Liver (tissue), 3 donors: ENCODE measurements around the gene MCU.

ENCODE experiments used
- FOXA1 ChIP-seq: IDR thresholded peaks from 2 replicates; pipeline ENCODE4 v1.6.1; 2016; ENCODE audit warnings: antibody characterized with exemption
- GABPA ChIP-seq, 2 donors: IDR thresholded peaks in 1 of 2; conservative IDR thresholded peaks in 1 of 2; 2 replicates each; pipeline ENCODE4 v1.6.1; 2016; ENCODE audit warnings: antibody characterized with exemption in 2 of 2, mild to moderate bottlenecking in 1 of 2, moderate library complexity in 1 of 2
- RAD21 ChIP-seq, 2 donors: IDR thresholded peaks; 2 replicates each; pipeline ENCODE4 v1.6.1; 2016; ENCODE audit warnings: antibody characterized with exemption in 2 of 2, mild to moderate bottlenecking in 2 of 2
- YY1 ChIP-seq: IDR thresholded peaks from 2 replicates; pipeline ENCODE4 v1.6.1; 2016; ENCODE audit warnings: antibody characterized with exemption, mild to moderate bottlenecking
- TF ChIP-seq, protein P1 (sequence below): IDR thresholded peaks from 2 replicates; pipeline ENCODE4 v1.6.1; 2016; ENCODE audit warnings: antibody characterized with exemption
- TF ChIP-seq, protein P2 (sequence below): fragments of 150-350 bp; IDR thresholded peaks from 2 replicates; pipeline ENCODE4 v1.5.1; 2017; ENCODE audit warnings: improper control_type of control experiment, low read depth, low read length; ENCODE audit not compliant: missing input control
- TF ChIP-seq, protein P3 (sequence below): IDR thresholded peaks from 2 replicates; pipeline ENCODE4 v1.6.1; 2016; ENCODE audit warnings: antibody characterized with exemption
- donor health status: healthy.
- donor health status: healthy.

DNA sequence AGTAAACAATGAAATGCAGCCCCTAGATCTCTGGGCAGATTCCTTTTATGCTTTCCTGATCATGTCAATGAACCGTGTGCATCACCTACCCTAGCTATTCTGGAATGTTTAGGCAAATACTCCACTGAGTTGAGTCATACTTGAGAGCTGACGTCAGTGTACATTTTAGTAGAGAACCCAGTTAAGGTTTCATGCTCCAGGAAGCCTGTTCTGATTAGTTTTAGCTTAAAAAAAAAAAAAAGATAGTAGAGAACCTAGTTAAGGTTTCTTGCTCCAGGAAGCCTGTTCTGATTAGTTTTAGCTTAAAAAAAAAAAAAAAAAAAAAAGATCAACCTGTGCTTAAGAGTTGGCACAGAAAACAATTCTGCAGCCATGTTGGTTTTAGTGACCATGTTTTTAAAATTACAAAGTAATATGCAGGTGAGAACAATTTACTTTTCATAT, 3.7 kb upstream of the MCU start:
- TF ChIP-seq, protein P1, sequence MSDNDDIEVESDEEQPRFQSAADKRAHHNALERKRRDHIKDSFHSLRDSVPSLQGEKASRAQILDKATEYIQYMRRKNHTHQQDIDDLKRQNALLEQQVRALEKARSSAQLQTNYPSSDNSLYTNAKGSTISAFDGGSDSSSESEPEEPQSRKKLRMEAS, result no peak
- TF ChIP-seq FOXA1 (no peak), GABPA (IDR thresholded peaks at IDR 0.05 in 1 of 2, conservative IDR thresholded peaks at IDR 0.05 in 1 of 2) (no peak), RAD21 (IDR thresholded peaks at IDR 0.05) (no peak), YY1 (no peak)
- TF ChIP-seq, protein P2, sequence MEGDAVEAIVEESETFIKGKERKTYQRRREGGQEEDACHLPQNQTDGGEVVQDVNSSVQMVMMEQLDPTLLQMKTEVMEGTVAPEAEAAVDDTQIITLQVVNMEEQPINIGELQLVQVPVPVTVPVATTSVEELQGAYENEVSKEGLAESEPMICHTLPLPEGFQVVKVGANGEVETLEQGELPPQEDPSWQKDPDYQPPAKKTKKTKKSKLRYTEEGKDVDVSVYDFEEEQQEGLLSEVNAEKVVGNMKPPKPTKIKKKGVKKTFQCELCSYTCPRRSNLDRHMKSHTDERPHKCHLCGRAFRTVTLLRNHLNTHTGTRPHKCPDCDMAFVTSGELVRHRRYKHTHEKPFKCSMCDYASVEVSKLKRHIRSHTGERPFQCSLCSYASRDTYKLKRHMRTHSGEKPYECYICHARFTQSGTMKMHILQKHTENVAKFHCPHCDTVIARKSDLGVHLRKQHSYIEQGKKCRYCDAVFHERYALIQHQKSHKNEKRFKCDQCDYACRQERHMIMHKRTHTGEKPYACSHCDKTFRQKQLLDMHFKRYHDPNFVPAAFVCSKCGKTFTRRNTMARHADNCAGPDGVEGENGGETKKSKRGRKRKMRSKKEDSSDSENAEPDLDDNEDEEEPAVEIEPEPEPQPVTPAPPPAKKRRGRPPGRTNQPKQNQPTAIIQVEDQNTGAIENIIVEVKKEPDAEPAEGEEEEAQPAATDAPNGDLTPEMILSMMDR, result no peak
- TF ChIP-seq, protein P3, sequence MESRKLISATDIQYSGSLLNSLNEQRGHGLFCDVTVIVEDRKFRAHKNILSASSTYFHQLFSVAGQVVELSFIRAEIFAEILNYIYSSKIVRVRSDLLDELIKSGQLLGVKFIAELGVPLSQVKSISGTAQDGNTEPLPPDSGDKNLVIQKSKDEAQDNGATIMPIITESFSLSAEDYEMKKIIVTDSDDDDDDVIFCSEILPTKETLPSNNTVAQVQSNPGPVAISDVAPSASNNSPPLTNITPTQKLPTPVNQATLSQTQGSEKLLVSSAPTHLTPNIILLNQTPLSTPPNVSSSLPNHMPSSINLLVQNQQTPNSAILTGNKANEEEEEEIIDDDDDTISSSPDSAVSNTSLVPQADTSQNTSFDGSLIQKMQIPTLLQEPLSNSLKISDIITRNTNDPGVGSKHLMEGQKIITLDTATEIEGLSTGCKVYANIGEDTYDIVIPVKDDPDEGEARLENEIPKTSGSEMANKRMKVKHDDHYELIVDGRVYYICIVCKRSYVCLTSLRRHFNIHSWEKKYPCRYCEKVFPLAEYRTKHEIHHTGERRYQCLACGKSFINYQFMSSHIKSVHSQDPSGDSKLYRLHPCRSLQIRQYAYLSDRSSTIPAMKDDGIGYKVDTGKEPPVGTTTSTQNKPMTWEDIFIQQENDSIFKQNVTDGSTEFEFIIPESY, result no peak
